Measurements from ENCODE around the gene GPS1. TPM values are rescaled to one million over a fixed set of nuclear protein-coding genes. Genes with fewer than 3 reads are reported as not detected.
A peak's percentile ranks its signal among the peaks of the same experiment; 100 is the strongest.

The GPS1 gene
- total and polyA plus RNA-seq, 9 of the 15 experiments (the other 6 are each of a cell fraction or from before 2014, with no cell fraction given): 3.1 to 167 (median 69.9) TPM

DNA sequence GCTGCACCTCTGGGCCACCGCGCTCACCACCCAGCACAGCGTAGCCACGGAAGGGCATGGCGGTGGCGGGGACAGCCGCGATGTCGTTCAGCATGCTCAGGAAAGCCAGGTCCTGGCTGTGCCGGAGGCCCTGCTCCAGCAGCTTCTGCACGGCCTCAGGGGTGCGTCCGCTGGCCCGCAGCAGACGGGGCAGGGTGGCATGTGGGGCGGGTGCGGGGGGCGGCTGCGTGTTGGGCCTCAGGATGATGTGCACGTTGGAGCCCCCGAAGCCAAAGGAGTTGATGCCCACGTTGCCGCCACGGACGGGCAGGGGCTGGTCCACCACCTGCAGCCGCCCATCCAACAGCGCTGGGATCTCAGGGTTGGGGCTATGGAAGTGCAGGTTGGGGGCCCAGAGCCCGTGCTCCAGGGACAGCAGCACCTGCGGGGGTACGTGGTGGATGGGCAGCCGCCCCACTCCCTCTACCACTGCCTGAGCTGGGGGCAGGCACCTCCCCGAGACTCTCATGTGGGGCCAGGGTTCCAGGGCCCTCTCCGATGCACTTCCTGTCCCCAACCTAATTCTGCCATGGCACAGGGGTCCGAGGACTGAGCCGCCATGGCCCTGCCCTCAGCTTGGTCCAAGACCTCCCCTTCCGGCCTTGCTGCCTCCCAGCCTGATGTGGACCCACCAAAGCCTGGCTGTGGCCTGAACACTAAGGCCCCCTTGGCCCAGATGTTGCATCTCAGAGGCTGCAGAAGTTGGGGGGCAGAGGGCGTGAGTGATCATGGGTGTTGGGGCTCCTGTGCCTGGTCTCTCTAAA lies 39.8 kb downstream of the GPS1 start (continued):
- TF ChIP-seq SAFB2 (IDR thresholded peaks at IDR 0.05; ENCODE audit: borderline replicate concordance, low read depth, low read length, severe bottlenecking) (no peak), MCM5 (IDR thresholded peaks at IDR 0.05; ENCODE audit: low read depth) (no peak), HNRNPL (IDR thresholded peaks at IDR 0.05; ENCODE audit: low read depth, low read length) (peak; percentile 77), MCM7 (IDR thresholded peaks at IDR 0.05) (no peak), NFYB (IDR thresholded peaks at IDR 0.05; ENCODE audit: extremely low read depth, insufficient read length) (no peak), DACH1 (IDR thresholded peaks at IDR 0.05; ENCODE audit: partially characterized antibody) (no peak), NCOA2 (IDR thresholded peaks at IDR 0.05; ENCODE audit: partially characterized antibody in 2 of 2) (no peak), EWSR1 (IDR thresholded peaks at IDR 0.05; ENCODE audit: borderline replicate concordance, low read depth, partially characterized antibody) (no peak), POLR2H (tag; IDR thresholded peaks at IDR 0.05; ENCODE audit: low read depth) (no peak), POLR2A (conservative IDR thresholded peaks at IDR 0.05) (peak; percentile 51), ERF (CRISPR knock-in tag; IDR thresholded peaks at IDR 0.05) (no peak), RCOR1 (IDR thresholded peaks at IDR 0.05; ENCODE audit: borderline replicate concordance in 1 of 2, low read depth in 2 of 2, low read length in 2 of 2) (no peak), TRIM28 (IDR thresholded peaks at IDR 0.05) (no peak), BDP1 (IDR thresholded peaks at IDR 0.05; ENCODE audit: insufficient read depth, insufficient read length) (no peak)
- TF ChIP-seq, protein P1, sequence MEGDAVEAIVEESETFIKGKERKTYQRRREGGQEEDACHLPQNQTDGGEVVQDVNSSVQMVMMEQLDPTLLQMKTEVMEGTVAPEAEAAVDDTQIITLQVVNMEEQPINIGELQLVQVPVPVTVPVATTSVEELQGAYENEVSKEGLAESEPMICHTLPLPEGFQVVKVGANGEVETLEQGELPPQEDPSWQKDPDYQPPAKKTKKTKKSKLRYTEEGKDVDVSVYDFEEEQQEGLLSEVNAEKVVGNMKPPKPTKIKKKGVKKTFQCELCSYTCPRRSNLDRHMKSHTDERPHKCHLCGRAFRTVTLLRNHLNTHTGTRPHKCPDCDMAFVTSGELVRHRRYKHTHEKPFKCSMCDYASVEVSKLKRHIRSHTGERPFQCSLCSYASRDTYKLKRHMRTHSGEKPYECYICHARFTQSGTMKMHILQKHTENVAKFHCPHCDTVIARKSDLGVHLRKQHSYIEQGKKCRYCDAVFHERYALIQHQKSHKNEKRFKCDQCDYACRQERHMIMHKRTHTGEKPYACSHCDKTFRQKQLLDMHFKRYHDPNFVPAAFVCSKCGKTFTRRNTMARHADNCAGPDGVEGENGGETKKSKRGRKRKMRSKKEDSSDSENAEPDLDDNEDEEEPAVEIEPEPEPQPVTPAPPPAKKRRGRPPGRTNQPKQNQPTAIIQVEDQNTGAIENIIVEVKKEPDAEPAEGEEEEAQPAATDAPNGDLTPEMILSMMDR (IDR thresholded peaks at IDR 0.05 in 2 of 3, conservative IDR thresholded peaks at IDR 0.05 in 1 of 3; ENCODE audit: insufficient read depth in 2 of 3, low read depth in 1 of 3, low read length in 3 of 3): no peak
- TF ChIP-seq, protein P2, sequence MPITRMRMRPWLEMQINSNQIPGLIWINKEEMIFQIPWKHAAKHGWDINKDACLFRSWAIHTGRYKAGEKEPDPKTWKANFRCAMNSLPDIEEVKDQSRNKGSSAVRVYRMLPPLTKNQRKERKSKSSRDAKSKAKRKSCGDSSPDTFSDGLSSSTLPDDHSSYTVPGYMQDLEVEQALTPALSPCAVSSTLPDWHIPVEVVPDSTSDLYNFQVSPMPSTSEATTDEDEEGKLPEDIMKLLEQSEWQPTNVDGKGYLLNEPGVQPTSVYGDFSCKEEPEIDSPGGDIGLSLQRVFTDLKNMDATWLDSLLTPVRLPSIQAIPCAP (CRISPR knock-in tag; IDR thresholded peaks at IDR 0.05; ENCODE audit: borderline replicate concordance): no peak

All from K562 (cell line).